Uterus (tissue), 4 donors: Measurements from ENCODE around the gene TEC. TPM values are rescaled to one million over a fixed set of nuclear protein-coding genes. Genes with fewer than 3 reads are reported as not detected.

Source experiments
- DNase-seq, 2 donors: peaks; one replicate each; pipeline ENCODE4 v3.0.0-alpha.2; 2019 to 2020
- H3K27ac ChIP-seq, 2 donors: fragments of 200-600 bp; sonication (generic); 1 replicate in 1 of 2; 2 replicates in 1 of 2; pipeline ENCODE4 v1.5.1; 2016 to 2018
- H3K27me3 ChIP-seq, 2 donors: fragments of 200-600 bp; sonication (generic); one replicate each; pipeline ENCODE4 v1.5.1; 2018 to 2019; ENCODE audit warnings: control low read depth in 1 of 2
- H3K36me3 ChIP-seq, 2 donors: fragments of 200-600 bp; sonication (generic); one replicate each; pipeline ENCODE4 v1.5.1; 2019; ENCODE audit warnings: control low read depth in 1 of 2
- H3K4me1 ChIP-seq, 2 donors: fragments of 200-600 bp; sonication (generic); one replicate each; pipeline ENCODE4 v1.5.1; 2018 to 2019; ENCODE audit warnings: control low read depth in 1 of 2
- H3K4me3 ChIP-seq, 2 donors: fragments of 200-600 bp; sonication (generic); 1 replicate in 1 of 2; 2 replicates in 1 of 2; pipeline ENCODE4 v1.5.1; 2018 to 2019; ENCODE audit warnings: mild to moderate bottlenecking in 1 of 2
- H3K9me3 ChIP-seq, 2 donors: fragments of 200-600 bp; sonication (generic); one replicate each; pipeline ENCODE4 v1.5.1; 2019; ENCODE audit warnings: control low read depth in 1 of 2
- CTCF ChIP-seq, 4 experiments: fragments of 200-600 bp in 2 of 4; fragments of 450-650 bp in 2 of 4; sonication (generic) in 2 of 4; IDR thresholded peaks; one replicate each; pipeline ENCODE4 v1.5.1; 2016 to 2019; ENCODE audit warnings: antibody characterized with exemption in 4 of 4, mild to moderate bottlenecking in 2 of 4, moderate library complexity in 1 of 4
- POLR2A ChIP-seq, 2 donors: fragments of 450-650 bp; IDR thresholded peaks; one replicate each; pipeline ENCODE4 v1.6.1; 2016; ENCODE audit warnings: antibody characterized with exemption in 2 of 2, mild to moderate bottlenecking in 1 of 2, moderate library complexity in 1 of 2
- intact Hi-C: fragments of 100-400 bp; cut with DNase I; formaldehyde crosslinking; loops from one replicate; pipeline ENCODE4 v1.15.1; 2023; ENCODE audit warnings: low total_unique reads
- total RNA-seq, 4 donors: library from RNA; depleted of rRNA in 3 of 4; stranded (reverse); fragments of >200 nt in 3 of 4; gene quantifications; one replicate each; pipeline versions ENCODE4 v1.1.0 to v1.2.4, GENCODE V29; 2014 to 2023
- donor health status: DM: yes; HTN: yes; CAD: no.

Gene TEC
- total RNA-seq, 4 donors from 2014 or later: under 0.01 to 6.8 (median 2.6) TPM

GRCh38 chr4:48127682-48128404 lies 141.8 kb downstream of the TEC start:
- peak overlapping the region; percentile 14 to 55 for H3K27ac ChIP-seq
- H3K36me3 ChIP-seq: no peaks in the 10 kb centered on the region
- no peak overlapping the region for H3K4me3 ChIP-seq
- no peaks in the 10 kb centered on the region for H3K4me1 ChIP-seq
- no peaks in the 10 kb centered on the region for H3K9me3 ChIP-seq
- H3K27me3 ChIP-seq: no peaks in the 10 kb centered on the region
- TF ChIP-seq CTCF (IDR thresholded peaks at IDR 0.05): peak; percentile 26 to 43 (median 34)
- TF ChIP-seq POLR2A (IDR thresholded peaks at IDR 0.05): no peak
- intact Hi-C loops: no loop called here
- DNase-seq: peak; percentile 25 to 28

GRCh38 chr4:48127231-48127630 lies 142.4 kb downstream of the TEC start:
- no peaks in the 10 kb centered on the region for H3K36me3 ChIP-seq
- H3K9me3 ChIP-seq: no peaks in the 10 kb centered on the region
- H3K27ac ChIP-seq: peak overlapping the region; percentile 14 to 55
- DNase-seq: no peak
- intact Hi-C loops: no loop called here
- H3K4me3 ChIP-seq: no peak overlapping the region
- no peaks in the 10 kb centered on the region for H3K4me1 ChIP-seq
- TF ChIP-seq POLR2A (IDR thresholded peaks at IDR 0.05): no peak
- TF ChIP-seq CTCF (IDR thresholded peaks at IDR 0.05): no peak
- H3K27me3 ChIP-seq: no peaks in the 10 kb centered on the region

DNA sequence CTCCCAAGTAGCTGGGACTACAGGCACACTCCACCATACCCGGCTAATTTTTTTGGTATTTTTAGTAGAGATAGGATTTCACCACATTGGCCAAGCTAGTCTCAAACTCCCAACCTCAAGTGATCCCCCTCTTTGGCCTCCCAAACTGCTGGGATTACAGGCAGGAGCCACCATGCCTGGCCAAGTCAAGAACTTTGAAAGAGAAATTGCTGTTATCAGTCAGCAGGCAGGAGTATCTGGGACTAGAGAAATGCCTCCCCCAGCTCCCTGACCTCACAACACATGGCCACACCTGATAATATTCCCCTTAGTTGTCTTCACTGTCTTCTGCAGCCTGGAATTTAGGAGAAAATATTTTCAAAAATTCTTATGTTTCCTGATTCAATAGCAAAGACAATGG lies 143.0 kb downstream of the TEC start:
- H3K4me1 ChIP-seq: no peaks in the 10 kb centered on the region
- H3K36me3 ChIP-seq: no peaks in the 10 kb centered on the region
- DNase-seq: no peak
- no peak overlapping the region for H3K27ac ChIP-seq
- no peaks in the 10 kb centered on the region for H3K27me3 ChIP-seq
- no peaks in the 10 kb centered on the region for H3K9me3 ChIP-seq
- no peak overlapping the region for H3K4me3 ChIP-seq
- no peak for TF ChIP-seq CTCF (IDR thresholded peaks at IDR 0.05)
- TF ChIP-seq POLR2A (IDR thresholded peaks at IDR 0.05): no peak
- intact Hi-C loops: no loop called here

- H3K9me3 ChIP-seq: no peaks in the 10 kb centered on the region
- H3K36me3 ChIP-seq: no peaks in the 10 kb centered on the region
- H3K27me3 ChIP-seq: no peaks in the 10 kb centered on the region
- no peaks in the 10 kb centered on the region for H3K4me1 ChIP-seq
- no peak for TF ChIP-seq CTCF (IDR thresholded peaks at IDR 0.05)
- DNase-seq: no peak
- no peak overlapping the region for H3K4me3 ChIP-seq
- intact Hi-C loops: no loop called here
- H3K27ac ChIP-seq: no peak overlapping the region
Measured at GRCh38 chr4:48124870-48125269, 144.8 kb downstream of the TEC start.

DNA sequence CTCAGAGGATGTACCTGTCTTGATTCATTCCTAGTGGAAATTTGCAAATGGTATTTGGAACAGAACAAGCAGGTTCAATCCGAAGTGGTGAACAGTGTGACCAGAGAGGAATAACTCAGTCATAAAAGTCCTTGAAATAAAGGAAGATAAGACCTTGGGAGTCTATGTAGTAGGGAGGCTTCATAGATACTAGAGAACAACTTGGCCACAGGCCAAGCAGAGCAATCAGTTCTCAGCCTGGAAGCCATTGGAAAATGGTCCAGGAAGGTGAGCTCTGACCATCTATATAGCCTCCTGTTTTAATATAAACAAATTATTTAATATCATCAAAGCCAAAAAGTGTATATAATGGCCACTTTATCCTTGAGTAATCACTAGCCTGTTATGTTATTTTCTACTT lies 146.9 kb downstream of the TEC start:
- intact Hi-C loops: no loop called here
- Histone ChIP-seq H3K27me3 (no peaks in the 10 kb centered on the region), H3K4me3 (no peak overlapping the region), H3K4me1 (no peaks in the 10 kb centered on the region), H3K27ac (no peak overlapping the region), H3K36me3 (no peaks in the 10 kb centered on the region), H3K9me3 (no peaks in the 10 kb centered on the region)
- TF ChIP-seq POLR2A (IDR thresholded peaks at IDR 0.05) (no peak), CTCF (IDR thresholded peaks at IDR 0.05) (no peak)
- DNase-seq: no peak
